ENCODE results near the gene SUPT4H1.

Gene SUPT4H1

GRCh38 chr17:58309918-58310259, 42.1 kb downstream of the SUPT4H1 start:
- TF ChIP-seq CTCF (IDR thresholded peaks at IDR 0.05; ENCODE audit: borderline replicate concordance, extremely low read depth, low read length, poor library complexity, severe bottlenecking) (no peak), EZH2 (IDR thresholded peaks at IDR 0.05; ENCODE audit: borderline replicate concordance, low read depth, low read length, severe bottlenecking) (no peak)
- Histone ChIP-seq H3K4me2 (ENCODE audit: insufficient read depth, low read length) (no peak overlapping the region), H3K9me3 (ENCODE audit: insufficient read depth, low read length, severe bottlenecking) (no peaks in the 10 kb centered on the region), H3K4me3 (ENCODE audit: low read depth in 1 of 2, low read length in 2 of 2) (no peak overlapping the region), H2AFZ (ENCODE audit: low read depth, low read length) (no peak overlapping the region), H4K20me1 (ENCODE audit: insufficient read depth, low read length) (peaks cover 6% of the 10 kb centered on the region; the same call in 1 of the 2 replicates), H3K79me2 (ENCODE audit: insufficient read depth, low read length) (no peaks in the 10 kb centered on the region), H3K9ac (ENCODE audit: low read depth, low read length) (no peak overlapping the region), H3K36me3 (ENCODE audit: insufficient read depth, low read length) (peaks cover 9% of the 10 kb centered on the region; the same call in 1 of the 2 replicates), H3K27ac (ENCODE audit: low read length) (no peak overlapping the region), H3K4me1 (ENCODE audit: insufficient read depth, low read length) (no peaks in the 10 kb centered on the region), H3K27me3 (ENCODE audit: insufficient read depth, low read length, poor library complexity) (no peaks in the 10 kb centered on the region)
- DNase-seq (no peak), ATAC-seq (ENCODE audit: insufficient read depth, low read depth) (no peak)

- no peak overlapping the region for H2AFZ ChIP-seq (ENCODE audit: low read depth, low read length)
- TF ChIP-seq CTCF (IDR thresholded peaks at IDR 0.05; ENCODE audit: borderline replicate concordance, extremely low read depth, low read length, poor library complexity, severe bottlenecking) (no peak), EZH2 (IDR thresholded peaks at IDR 0.05; ENCODE audit: borderline replicate concordance, low read depth, low read length, severe bottlenecking) (no peak)
- no peak for DNase-seq
Observed at GRCh38 chr17:58308985-58309917, 42.8 kb downstream of the SUPT4H1 start.

GRCh38 chr17:58308173-58308984, 43.6 kb downstream of the SUPT4H1 start:
- Histone ChIP-seq H3K27me3 (ENCODE audit: insufficient read depth, low read length, poor library complexity) (no peaks in the 10 kb centered on the region), H3K4me1 (ENCODE audit: insufficient read depth, low read length) (no peaks in the 10 kb centered on the region), H3K9ac (ENCODE audit: low read depth, low read length) (no peak overlapping the region), H3K79me2 (ENCODE audit: insufficient read depth, low read length) (no peaks in the 10 kb centered on the region), H2AFZ (ENCODE audit: low read depth, low read length) (no peak overlapping the region), H3K36me3 (ENCODE audit: insufficient read depth, low read length) (peaks cover 9% of the 10 kb centered on the region; the same call in 1 of the 2 replicates), H3K4me3 (ENCODE audit: low read depth in 1 of 2, low read length in 2 of 2) (no peak overlapping the region), H3K4me2 (ENCODE audit: insufficient read depth, low read length) (no peak overlapping the region), H3K9me3 (ENCODE audit: insufficient read depth, low read length, severe bottlenecking) (no peaks in the 10 kb centered on the region), H4K20me1 (ENCODE audit: insufficient read depth, low read length) (peaks cover 6% of the 10 kb centered on the region; the same call in 1 of the 2 replicates), H3K27ac (ENCODE audit: low read length) (no peak overlapping the region)
- DNase-seq (peak; percentile 20), ATAC-seq (ENCODE audit: insufficient read depth, low read depth) (peak; percentile 25; the same call in 1 of the 3 replicates)
- TF ChIP-seq EZH2 (IDR thresholded peaks at IDR 0.05; ENCODE audit: borderline replicate concordance, low read depth, low read length, severe bottlenecking) (no peak), CTCF (IDR thresholded peaks at IDR 0.05; ENCODE audit: borderline replicate concordance, extremely low read depth, low read length, poor library complexity, severe bottlenecking) (peak; percentile 51)

More at GRCh38 chr17:58308985-58309917, 42.8 kb downstream of the SUPT4H1 start:
- Histone ChIP-seq H4K20me1 (ENCODE audit: insufficient read depth, low read length) (peaks cover 6% of the 10 kb centered on the region; the same call in 1 of the 2 replicates), H3K79me2 (ENCODE audit: insufficient read depth, low read length) (no peaks in the 10 kb centered on the region), H3K9ac (ENCODE audit: low read depth, low read length) (no peak overlapping the region), H3K4me3 (ENCODE audit: low read depth in 1 of 2, low read length in 2 of 2) (no peak overlapping the region), H3K27ac (ENCODE audit: low read length) (no peak overlapping the region), H3K9me3 (ENCODE audit: insufficient read depth, low read length, severe bottlenecking) (no peaks in the 10 kb centered on the region), H3K4me1 (ENCODE audit: insufficient read depth, low read length) (no peaks in the 10 kb centered on the region), H3K27me3 (ENCODE audit: insufficient read depth, low read length, poor library complexity) (no peaks in the 10 kb centered on the region), H3K4me2 (ENCODE audit: insufficient read depth, low read length) (no peak overlapping the region), H3K36me3 (ENCODE audit: insufficient read depth, low read length) (peaks cover 9% of the 10 kb centered on the region; the same call in 1 of the 2 replicates)
- no peak for ATAC-seq (ENCODE audit: insufficient read depth, low read depth)
